Activated naive CD4-positive, alpha-beta T cell treated with Interleukin-2 at 50 U/mL for 16 hours (primary cell): ENCODE data around the gene ACSF2.
"Not testable (repeated sequence)": the region's sequence is repeated elsewhere in the genome, so short reads cannot be mapped to it uniquely, and the experiment has no call there.

Source experiments
- DNase-seq: peaks from one replicate; pipeline ENCODE4 v3.0.0-alpha.2; 2020

ACSF2 gene, protein sequence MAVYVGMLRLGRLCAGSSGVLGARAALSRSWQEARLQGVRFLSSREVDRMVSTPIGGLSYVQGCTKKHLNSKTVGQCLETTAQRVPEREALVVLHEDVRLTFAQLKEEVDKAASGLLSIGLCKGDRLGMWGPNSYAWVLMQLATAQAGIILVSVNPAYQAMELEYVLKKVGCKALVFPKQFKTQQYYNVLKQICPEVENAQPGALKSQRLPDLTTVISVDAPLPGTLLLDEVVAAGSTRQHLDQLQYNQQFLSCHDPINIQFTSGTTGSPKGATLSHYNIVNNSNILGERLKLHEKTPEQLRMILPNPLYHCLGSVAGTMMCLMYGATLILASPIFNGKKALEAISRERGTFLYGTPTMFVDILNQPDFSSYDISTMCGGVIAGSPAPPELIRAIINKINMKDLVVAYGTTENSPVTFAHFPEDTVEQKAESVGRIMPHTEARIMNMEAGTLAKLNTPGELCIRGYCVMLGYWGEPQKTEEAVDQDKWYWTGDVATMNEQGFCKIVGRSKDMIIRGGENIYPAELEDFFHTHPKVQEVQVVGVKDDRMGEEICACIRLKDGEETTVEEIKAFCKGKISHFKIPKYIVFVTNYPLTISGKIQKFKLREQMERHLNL

DNA sequence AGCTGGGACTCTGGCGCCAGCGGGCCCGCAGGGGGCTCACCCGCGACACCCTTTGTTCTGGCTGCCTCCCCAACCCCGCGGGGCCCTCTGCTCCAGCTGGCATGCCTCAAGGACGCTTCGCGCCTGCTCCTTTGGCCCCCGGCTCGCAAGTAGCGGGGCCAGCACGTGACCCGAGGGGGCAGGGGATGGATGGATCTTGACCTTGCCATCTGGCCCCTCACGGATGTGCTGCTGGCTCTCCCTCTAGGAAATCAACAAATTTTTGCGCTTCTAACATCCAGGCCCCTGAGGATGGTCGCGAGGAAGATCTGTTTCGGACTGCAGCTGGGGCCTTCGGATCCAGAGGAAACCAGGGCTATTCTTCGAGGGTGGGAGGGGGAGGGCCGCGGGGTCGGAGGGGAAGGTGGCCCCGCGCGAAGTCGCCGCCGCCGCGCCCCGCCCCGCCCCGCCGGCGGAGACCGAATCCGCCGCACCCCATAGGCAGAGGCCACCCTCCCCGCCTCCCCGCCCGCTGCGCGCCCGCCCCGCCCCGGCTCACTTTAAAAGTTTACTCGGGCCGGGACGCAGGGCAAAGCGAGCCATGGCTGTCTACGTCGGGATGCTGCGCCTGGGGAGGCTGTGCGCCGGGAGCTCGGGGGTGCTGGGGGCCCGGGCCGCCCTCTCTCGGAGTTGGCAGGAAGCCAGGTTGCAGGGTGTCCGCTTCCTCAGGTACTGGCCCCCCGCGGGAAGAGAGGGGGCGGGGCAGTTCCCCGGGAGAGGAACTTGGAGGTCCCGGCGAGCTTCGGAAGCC lies at the start of gene ACSF2:
ACSF2 (plus strand) TSS at position 537 of the 790 bp plus-strand sequence; CDS start at position 581, 44 bp downstream.
- peak; percentile 74 for DNase-seq

DNA sequence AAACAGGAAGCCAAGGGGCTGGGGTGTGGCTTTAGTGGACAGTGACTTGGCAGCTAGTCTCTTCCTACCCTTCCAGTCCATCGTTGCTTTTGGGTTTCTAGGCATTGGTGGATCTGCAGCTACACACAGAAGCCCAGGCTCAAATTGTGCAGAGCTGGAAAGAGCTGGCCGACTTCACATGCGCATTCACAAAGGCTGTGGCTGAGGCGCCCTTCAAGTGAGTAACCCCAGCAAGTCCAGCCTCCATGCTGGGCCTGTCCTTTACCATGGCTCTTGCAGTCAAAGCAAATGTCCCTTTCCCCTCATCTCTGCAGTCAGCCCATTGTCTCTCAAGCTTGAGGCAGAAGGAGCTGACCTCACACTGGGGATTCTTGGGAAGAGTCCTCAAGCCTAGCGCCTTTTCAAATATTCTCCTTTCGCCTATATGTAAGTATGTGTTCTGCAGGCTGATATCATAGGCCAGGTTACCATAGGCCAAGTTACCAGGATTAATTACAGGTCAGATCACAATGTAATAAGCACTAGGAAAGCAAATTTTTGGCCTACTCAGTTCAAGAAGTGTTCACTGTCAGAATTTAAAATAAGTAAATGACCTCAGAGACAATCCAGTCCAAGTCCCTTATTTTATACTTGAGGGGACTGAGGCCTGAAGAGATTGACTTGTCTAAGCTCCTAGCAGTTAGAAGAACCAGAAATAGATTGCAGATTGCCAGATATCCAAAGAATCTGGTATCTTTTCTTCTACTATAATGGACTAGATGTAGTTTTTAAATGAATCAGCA lies 46.5 kb upstream of the ACSF2 start:
- DNase-seq = no peak

DNA sequence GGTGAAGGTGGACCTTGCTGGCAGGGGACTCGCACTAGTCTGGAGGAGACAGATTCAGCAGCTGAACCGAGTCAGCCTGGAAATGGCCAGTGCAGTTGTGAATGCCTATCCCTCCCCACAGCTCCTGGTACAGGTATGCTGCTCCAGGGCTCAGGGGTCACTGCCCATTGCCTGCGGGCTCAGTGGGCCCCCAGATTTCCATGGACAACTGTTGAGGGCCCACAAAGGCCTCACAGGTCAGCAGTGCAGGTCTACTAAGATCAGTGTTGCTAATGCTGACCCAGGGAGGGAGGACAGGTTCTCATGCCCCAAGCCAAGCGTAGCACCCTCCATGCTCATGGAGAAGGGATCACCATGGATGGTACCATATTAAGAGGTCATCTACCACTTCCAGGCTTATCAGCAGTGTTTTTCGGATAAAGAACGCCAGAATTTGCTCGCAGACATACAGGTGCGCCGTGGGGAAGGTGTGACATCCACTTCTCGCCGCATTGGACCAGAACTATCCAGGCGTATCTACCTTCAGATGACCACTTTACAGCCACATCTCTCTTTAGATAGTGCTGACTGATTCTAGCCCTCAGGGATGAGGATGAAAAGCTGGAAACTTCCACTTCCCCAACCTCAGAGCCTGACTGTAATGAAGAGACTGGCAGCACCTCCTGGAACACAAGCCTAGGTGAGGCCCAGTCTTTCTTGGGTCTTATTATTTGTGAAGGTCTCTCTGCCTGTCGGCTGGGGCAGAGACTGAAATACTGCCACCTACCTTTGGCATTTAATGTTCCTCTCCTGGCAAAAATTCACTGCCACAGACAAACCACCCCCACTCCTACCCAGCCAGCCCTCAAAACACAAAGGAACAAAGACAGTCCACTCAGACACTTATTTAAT lies 45.4 kb upstream of the ACSF2 start:
- DNase-seq = no peak

DNA sequence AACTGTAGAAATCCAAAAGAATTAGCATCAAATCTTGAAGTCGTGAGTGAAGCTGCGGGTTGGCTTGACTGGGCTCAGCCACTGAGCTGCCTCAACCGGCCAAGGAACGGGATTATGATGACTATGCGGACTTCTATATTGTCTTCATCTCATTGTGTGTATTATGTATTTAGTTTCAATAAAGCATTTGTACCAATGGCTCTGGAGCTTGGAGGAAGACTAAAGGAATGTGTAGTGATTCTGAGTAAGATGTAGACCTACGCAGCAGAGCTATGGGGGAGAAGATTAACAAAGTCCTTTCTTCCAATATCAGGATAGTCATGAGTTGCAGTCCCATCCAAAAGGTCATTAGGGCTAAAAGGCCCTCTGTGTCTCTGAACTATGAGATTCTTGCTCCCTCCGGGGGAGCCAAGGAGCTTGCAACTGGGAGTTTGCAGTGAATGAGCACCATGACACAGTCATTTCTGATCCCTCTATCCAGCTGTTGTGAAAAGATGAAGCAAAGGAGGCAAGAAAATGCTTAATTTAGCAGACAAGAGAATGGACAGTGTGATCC lies 44.7 kb upstream of the ACSF2 start:
- DNase-seq = no peak

DNA sequence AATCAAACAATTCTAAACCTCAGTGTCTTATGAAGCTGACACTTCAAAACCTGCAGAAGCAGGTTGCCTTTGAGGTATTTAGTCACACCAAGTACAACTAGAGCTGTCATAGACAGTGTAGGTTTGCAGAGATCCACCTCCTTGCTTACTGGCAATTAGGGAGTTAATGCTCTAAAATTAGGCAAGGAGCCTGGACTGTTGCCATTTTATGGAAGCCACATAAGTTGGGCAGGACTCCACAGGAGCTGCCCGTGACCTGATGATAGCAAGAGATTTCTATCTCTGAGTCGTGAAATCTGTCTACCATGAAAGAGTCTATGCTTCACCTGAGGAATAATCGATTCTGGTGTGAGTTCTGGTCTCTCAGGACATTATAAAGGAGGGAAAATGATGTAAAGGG lies 44.1 kb upstream of the ACSF2 start:
- no peak for DNase-seq

DNA sequence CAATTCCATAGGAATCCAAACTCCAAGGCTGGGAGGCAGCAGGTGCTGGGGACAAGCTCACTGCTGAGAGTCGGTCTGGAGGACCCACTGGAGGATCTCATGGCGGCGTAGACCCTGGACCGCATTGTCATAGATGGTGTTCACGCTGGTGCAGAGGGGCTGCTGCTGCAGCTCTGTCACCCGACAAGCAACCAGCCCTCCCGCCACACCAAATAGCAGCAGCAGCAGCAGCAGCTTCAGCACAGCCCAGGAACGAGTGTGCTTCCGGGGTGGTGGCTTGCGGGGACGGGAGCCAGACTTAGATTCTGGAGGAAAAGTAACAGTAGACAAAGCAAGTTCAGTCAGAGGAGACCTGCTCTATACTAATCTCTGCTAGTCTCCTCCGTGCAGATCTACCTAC lies 43.1 kb upstream of the ACSF2 start:
- DNase-seq = no peak

DNA sequence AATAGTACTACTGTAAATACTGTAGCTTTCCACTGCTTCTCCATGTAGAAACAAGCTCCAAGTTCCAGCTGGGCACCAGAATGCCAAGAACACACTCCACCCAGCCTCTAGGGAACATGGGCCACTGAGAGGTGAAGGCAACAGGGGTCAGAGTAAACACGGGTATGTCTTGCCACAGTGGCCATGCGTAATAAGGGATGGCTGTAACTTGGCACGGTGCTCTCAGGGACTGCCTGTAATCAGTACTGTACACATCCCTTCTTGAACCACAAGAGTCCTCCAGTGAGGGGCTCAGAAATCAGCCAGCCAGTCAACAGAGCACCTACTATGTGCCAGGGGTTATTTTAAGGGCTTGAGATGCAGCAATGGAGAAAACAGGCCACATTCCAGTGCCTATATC lies 39.5 kb upstream of the ACSF2 start:
- no peak for DNase-seq

DNA sequence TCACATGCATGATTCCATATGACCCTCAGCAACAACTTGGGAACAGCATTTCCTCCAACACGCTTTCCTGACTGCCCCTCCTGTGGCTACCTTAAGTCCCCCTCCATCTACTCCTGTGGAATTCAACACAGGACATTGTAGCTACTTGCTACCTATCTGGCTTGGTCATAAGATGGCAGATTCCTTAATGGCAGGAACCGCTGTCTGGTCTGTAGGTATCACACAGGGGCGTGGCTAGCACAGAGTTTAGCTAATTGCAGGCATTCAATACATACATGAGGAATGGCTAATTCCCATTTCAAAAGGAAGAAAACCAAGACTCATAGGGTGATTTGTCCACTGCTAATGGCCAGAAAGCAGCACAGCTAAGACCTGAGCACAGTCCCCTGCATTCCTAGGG lies 37.3 kb upstream of the ACSF2 start:
- no peak for DNase-seq

DNA sequence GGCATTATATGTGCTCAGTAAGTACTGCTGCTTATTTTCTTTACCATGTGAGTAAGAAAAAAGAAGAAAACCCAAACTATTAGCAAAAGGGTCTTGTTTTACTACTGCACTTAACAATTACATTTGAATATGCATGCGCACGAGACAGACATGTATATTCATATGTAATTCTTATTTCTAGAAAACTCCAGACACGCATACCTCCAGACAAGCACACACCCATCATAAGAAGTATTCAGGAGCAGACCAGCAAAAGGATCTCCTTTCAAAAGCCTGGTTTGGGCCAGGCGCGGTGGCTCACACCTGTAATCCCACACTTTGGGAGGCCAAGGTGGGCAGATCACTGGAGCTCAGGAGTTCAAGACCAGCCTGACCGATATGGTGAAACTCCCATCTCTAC lies 36.5 kb upstream of the ACSF2 start:
- no peak for DNase-seq

DNA sequence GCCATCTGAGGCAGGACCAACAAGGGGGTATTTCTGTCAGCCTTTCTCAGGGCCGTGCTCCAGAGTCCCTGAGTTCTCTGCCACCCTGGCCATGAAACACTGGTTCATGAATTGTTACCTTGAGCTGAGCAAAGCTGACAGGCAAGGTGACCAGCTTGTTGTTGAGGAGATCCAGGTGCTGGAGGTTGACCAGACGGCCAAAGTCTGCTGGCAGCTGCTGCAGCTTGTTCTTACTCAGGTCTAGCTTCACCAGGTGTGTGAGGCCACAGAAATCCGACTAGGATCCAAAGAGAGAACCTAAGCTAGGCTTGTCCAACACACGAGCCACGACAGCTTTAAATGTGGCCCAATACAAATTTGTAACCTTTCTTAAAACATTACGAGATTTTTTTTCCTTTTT lies 33.4 kb upstream of the ACSF2 start:
- DNase-seq = no peak

DNA sequence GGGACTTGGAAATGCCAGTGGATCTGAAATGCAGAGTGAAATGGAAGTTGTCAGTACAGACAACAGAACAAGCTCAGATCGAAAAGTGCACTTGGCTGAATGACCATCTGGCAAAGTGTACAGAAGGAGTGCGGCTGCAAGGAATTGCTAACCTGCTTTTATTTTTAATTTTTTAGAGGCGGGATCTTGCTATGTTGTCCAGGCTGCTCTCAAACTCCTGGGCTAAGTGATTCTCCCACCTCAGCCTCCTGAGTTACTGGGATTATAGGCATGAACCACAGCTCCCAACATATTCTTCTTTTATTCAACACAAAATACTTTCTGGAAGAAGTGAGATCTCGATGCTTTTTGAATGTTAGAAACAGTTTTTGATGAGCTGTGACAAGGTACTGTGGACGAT lies 32.3 kb upstream of the ACSF2 start:
- no peak for DNase-seq

DNA sequence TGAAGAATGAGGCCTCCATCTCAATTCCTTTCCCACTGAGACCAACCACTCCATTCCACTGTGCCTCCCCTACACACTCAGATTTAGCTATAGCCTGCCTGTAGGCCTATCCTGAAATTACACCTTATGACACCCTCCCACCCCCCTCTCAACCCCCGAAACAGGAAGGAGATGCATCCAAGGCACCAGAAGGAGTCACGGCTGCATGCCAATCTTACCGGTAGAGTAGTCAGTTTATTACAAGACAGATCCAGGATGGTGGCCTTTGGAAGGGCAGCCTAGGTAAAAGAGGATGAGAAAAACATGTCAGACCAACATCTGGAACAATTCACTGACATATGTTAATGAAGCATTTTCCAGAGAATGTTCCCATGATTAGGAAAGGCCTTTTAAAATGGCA lies 31.3 kb upstream of the ACSF2 start:
- no peak for DNase-seq

DNA sequence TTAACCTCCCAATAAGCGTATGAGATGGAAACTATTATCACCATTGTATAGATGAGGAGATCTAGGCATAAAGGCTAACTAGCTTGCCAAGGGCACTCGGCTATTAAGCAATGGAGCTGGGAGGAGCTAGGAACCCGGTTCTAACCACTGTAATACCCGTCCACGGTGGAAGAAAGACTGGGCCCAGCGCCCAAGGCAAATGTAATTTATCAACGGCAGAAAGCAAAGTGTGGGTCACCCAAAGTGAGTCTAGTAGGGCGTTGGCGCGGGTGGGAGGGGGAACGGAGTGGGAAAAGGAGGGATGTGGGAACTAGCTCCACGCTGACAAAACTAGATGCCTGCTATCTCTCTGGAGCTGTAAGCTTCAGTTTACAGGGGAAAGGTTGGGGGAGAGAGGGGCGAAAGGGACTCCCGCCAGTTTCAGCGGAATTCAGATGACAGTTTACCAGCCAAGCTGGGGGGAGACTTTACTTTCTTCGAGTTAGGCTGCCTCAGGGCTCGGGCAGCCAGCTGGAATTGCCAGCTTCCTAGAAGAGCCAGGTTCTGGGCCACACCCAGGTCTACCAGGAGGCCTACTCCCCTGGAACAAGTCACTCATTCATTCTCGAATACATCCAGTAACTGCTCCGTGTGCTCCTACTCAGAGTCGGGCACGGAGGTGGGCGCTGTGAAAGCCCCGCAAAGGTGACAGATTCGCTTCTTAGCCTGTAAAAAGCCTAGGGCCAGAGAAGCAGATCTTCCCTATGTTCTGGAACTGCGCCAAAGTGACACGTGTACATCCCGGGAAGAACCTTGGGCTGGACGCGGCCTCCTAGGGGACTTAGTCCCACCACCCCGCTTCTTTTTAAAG lies 29.5 kb upstream of the ACSF2 start:
- DNase-seq = peak; percentile 55

DNA sequence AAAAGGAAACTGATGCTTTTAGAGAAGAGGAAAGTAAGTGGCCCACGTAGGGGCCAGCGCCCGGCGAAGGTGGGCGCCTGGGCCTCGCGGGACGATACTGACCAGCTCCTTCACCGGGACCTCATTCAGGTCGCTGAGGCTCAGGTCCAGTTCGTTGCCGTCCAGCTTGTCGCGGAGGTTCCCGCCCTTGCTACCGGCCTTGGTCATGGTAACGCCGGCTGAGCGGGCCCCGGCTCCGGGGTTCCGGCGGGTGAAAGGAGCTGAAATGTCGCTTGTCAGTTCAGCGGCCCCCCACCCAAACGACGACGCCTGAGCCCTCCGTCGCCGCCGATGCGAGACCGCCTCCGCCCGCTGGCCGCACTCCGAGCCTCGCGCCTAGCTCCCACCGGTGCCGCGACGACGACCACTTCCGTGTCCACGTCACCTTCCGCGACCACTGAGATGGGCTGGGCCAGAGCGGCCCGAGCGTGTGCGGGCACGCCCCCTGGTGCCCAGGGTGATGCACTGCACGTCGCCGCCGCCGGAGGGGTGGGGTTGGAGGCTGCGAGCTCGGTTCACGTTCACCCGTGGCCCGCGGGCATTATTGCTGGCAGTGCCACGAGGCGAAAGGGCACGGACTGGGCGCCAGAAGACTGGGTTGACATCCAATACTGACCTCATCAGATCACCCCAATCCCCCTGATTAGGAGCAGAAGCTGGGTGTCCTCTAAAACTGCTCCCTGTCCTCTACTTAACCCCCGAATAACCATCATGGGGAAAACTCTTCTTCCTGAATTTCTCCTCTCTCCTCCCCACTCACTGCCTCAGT lies 28.7 kb upstream of the ACSF2 start, which contains the start of gene LRRC59:
LRRC59 (minus strand) TSS at position 413 of the 808 bp plus-strand sequence; CDS start at position 207, 206 bp downstream.
- peak; percentile 94 for DNase-seq

DNA sequence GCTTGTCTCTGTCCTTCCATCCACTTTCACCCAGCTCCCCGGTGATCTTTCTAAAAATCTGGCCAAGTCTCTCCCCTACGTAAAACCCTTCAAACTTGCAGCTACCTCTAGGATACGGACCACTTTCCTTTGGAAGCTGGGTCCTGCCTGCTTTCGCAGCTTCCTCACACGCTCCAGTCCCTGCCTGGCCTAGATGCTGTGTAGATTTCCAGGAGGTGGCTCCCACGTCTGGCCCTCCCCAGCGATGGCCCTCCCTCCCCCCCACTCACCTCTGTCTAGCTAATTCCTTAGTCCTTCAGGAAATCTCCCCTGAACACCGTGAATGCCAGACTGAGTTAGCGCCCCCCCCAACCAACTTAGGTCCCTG lies 28.1 kb upstream of the ACSF2 start:
- DNase-seq = no peak

DNA sequence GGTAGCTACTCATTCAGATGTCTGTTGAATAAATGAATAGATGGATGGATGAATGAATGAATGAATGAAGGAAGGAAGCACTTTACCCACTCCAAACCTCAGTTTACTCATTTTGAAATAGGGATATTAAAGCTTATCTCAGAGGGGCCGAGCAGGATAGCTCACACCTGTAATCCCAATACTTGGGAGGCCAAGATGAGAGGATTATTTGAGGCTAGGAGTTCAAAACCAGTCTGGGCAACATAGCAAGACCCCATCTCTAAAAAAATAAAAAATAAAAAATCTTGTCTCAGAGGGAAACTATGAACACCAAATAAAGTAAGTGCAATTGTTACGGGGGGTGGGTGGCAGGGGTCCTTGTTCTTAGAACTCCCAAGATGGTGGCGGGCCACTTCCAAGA lies 27.3 kb upstream of the ACSF2 start:
- DNase-seq = not testable (repeated sequence)

DNA sequence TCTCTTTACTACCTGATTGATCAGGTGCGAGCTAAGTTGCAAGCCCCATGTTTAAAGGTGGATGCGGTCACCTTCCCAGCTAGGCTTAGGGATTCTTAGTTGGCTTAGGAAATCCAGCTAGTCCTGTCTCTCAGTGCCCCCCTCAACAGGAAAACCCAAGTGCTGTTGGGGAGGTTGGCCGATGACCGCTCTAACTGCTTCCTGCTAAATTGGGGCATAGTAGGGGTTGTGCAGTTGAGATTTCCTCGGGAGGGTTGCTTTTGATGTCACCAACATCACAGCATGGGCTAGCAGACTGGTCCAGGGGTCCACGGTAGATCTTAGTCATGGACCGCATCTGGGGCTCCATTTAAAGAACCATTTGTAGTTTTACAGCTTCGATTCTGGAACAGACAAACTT lies 26.4 kb upstream of the ACSF2 start:
- DNase-seq = not testable (repeated sequence)

DNA sequence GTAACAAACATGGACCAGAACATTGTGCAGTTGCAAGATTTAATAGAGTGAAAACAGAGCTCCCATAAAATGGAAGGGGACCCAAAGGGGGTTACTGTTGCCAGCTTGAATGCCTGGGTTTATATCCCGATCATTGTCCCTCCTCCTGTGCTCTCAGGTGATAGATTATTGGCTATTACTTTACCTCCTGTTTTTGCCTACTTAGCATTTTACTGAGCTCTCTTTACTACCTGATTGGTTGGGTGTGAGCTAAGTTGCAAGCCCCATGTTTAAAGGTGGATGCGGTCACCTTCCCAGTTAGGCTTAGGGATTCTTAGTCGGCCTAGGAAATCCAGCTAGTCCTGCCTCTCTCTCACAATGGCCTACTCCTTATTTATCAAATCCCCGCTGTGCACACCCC lies 20.7 kb upstream of the ACSF2 start:
- DNase-seq = not testable (repeated sequence)

DNA sequence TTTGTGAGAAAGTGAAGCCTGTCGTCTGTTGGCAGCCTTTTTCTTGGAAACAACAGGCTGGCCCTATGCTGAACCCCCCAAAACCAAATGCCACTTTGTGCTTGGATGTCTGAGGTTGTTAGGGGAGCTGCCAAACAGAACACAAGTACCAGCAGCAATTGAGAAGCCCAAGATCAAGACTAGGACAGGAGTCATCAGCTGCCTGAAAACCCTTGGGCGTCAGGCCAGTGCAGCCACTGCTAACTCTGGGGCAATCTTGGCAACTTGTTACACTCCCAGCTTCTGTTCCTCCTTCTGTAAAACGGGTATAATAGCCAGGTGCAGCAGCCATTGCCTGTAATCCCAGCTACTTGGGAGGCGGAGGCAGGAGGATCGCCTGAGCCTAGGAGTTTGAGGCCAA lies 19.4 kb upstream of the ACSF2 start:
- no peak for DNase-seq

DNA sequence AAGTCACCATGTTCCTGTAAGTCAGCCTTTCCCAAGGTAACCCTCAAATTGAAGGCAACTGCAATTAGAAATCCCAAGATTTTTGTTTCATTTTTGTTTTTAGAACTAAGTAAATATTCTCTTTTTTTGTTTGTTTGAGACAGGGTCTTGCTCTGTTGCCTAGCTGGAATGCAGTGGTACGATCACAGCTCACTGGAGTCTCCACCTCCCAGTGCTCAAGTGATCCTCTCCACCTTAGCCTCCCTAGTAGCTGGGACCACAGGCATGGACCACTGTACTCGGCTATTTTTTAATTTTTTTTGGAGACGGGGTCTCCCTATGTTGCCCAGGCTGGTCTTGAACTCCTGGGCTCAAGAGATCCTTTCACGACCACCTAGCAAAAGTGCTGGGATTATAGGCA lies 18.1 kb upstream of the ACSF2 start:
- DNase-seq = no peak
